GM23338 (cell line): ENCODE data around the gene CORO1C. TPM values are rescaled to one million over a fixed set of nuclear protein-coding genes. Genes with fewer than 3 reads are reported as not detected.
A peak's percentile ranks its signal among the peaks of the same experiment; 100 is the strongest.

Experiments
- ATAC-seq: fragments of 200-7000 bp; cut with Tn5 transposase; 3 replicates; pipeline ENCODE4 v1.9.1; 2020
- DNase-seq: peaks from one replicate; pipeline ENCODE4 v3.0.0-alpha.2; 2015; ENCODE audit warnings: low spot score
- H2AFZ ChIP-seq: fragments of 200-600 bp; sonication (generic); 2 replicates; pipeline ENCODE4 v1.8.0; 2016; ENCODE audit warnings: antibody characterized with exemption, mild to moderate bottlenecking, moderate library complexity
- H3F3A ChIP-seq: fragments of 200-600 bp; sonication (generic); replicated peaks from 2 replicates; pipeline ENCODE4 v1.8.0; 2017; ENCODE audit warnings: antibody characterized with exemption, mixed run types, low read depth
- H3K27ac ChIP-seq: fragments of 200-600 bp; sonication (generic); 2 replicates; pipeline ENCODE4 v1.6.1; 2016; ENCODE audit warnings: low read depth
- H3K27me3 ChIP-seq: fragments of 200-600 bp; sonication (generic); 2 replicates; pipeline ENCODE4 v1.8.0; 2016; ENCODE audit warnings: mild to moderate bottlenecking, mixed run types, moderate library complexity; ENCODE audit not compliant: insufficient read depth
- H3K36me3 ChIP-seq: fragments of 200-600 bp; sonication (generic); 2 replicates; pipeline ENCODE4 v1.8.0; 2016; ENCODE audit warnings: mild to moderate bottlenecking; ENCODE audit not compliant: insufficient read depth
- H3K4me1 ChIP-seq: fragments of 200-600 bp; sonication (generic); 2 replicates; pipeline ENCODE4 v1.8.0; 2016; ENCODE audit warnings: mild to moderate bottlenecking, moderate library complexity; ENCODE audit not compliant: insufficient read depth
- H3K4me2 ChIP-seq: fragments of 200-600 bp; sonication (generic); 2 replicates; pipeline ENCODE4 v1.7.1; 2017; ENCODE audit warnings: mixed run types
- H3K4me3 ChIP-seq: fragments of 200-600 bp; sonication (generic); 2 replicates; pipeline ENCODE4 v1.6.1; 2016; ENCODE audit warnings: mixed run types
- H3K79me2 ChIP-seq: fragments of 200-600 bp; sonication (generic); replicated peaks from 2 replicates; pipeline ENCODE4 v1.8.0; 2017; ENCODE audit warnings: mild to moderate bottlenecking; ENCODE audit not compliant: insufficient read depth
- H3K9me2 ChIP-seq: fragments of 200-600 bp; sonication (generic); 2 replicates; pipeline ENCODE4 v1.8.0; 2017; ENCODE audit not compliant: insufficient read depth
- H4K20me1 ChIP-seq: fragments of 200-600 bp; sonication (generic); replicated peaks from 2 replicates; pipeline ENCODE4 v1.8.0; 2017; ENCODE audit warnings: mild to moderate bottlenecking; ENCODE audit not compliant: insufficient read depth
- H3K27ac Mint-ChIP-seq: 2 replicates; pipeline ENCODE4 v1.8.0; 2020; ENCODE audit warnings: inconsistent platforms, mild to moderate bottlenecking, moderate library complexity, mixed read lengths
- H3K27me3 Mint-ChIP-seq: 3 replicates; pipeline ENCODE4 v1.8.0; 2022; ENCODE audit warnings: low read depth, mild to moderate bottlenecking, moderate library complexity, mixed read lengths, inconsistent platforms; ENCODE audit not compliant: insufficient read depth, poor library complexity
- H3K36me3 Mint-ChIP-seq: 3 replicates; pipeline ENCODE4 v1.8.0; 2021; ENCODE audit warnings: low read depth, mild to moderate bottlenecking, inconsistent platforms, moderate library complexity, mixed read lengths
- H3K4me1 Mint-ChIP-seq: 3 replicates; pipeline ENCODE4 v1.8.0; 2020; ENCODE audit warnings: mild to moderate bottlenecking, inconsistent platforms, mixed read lengths
- H3K4me3 Mint-ChIP-seq: 3 replicates; pipeline ENCODE4 v1.8.0; 2021; ENCODE audit warnings: moderate library complexity, mild to moderate bottlenecking, inconsistent platforms, mixed read lengths
- H3K9me3 Mint-ChIP-seq: 3 replicates; pipeline ENCODE4 v1.8.0; 2020; ENCODE audit warnings: moderate library complexity, mild to moderate bottlenecking, inconsistent platforms, mixed read lengths
- CREB1 ChIP-seq: fragments of 250-450 bp; sonication (Bioruptor Pico); IDR thresholded peaks from 2 replicates; pipeline ENCODE4 v1.5.0; 2020; ENCODE audit warnings: low read depth, mild to moderate bottlenecking, moderate library complexity
- EZH2 ChIP-seq: fragments of 200-600 bp; sonication (generic); IDR thresholded peaks from one replicate; pipeline ENCODE4 v1.8.0; 2017; ENCODE audit warnings: antibody characterized with exemption, mild to moderate bottlenecking, low read depth; ENCODE audit not compliant: unreplicated experiment
- EZH2phosphoT487 ChIP-seq: fragments of 200-600 bp; sonication (generic); IDR thresholded peaks from one replicate; pipeline ENCODE4 v1.8.1; 2018; ENCODE audit warnings: antibody characterized with exemption; ENCODE audit not compliant: unreplicated experiment
- JUNB ChIP-seq: IDR thresholded peaks from one replicate; pipeline ENCODE4 v1.6.1; 2016; ENCODE audit warnings: antibody characterized with exemption; ENCODE audit not compliant: unreplicated experiment
- NANOG ChIP-seq: IDR thresholded peaks from 2 replicates; pipeline ENCODE4 v1.6.1; 2016; ENCODE audit warnings: antibody characterized with exemption, borderline replicate concordance
- POLR2AphosphoS5 ChIP-seq: IDR thresholded peaks from 2 replicates; pipeline ENCODE4 v1.6.1; 2016; ENCODE audit warnings: antibody characterized with exemption, low read depth
- STAT1 ChIP-seq: IDR thresholded peaks from one replicate; pipeline ENCODE4 v1.6.1; 2016; ENCODE audit warnings: antibody characterized with exemption; ENCODE audit not compliant: unreplicated experiment
- ZNF114 ChIP-seq: fragments of 250-450 bp; sonication (Bioruptor Pico); IDR thresholded peaks from 2 replicates; pipeline ENCODE4 v1.5.0; 2020; ENCODE audit warnings: mild to moderate bottlenecking, moderate library complexity
- ZNF331 ChIP-seq: fragments of 250-450 bp; sonication (Bioruptor Pico); IDR thresholded peaks from 2 replicates; pipeline ENCODE4 v1.5.0; 2020; ENCODE audit warnings: low read depth, mild to moderate bottlenecking, moderate library complexity
- polyA plus RNA-seq: library from polyadenylated mRNA; unstranded; fragments of >200 nt; fragmentation: Nextera tagmentation; extraction: Ambion mirVana; gene quantifications from 2 replicates; pipeline ENCODE4 v1.2.1, GENCODE V29; 2016
- total RNA-seq: library from RNA; depleted of rRNA; stranded (reverse); fragments of >200 nt; shearing (Covaris generic); gene quantifications from 2 replicates; pipeline ENCODE4 v1.2.3, GENCODE V29; 2014
- TF ChIP-seq, protein P1 (sequence below): IDR thresholded peaks from 2 replicates; pipeline ENCODE4 v1.6.1; 2016; ENCODE audit warnings: antibody characterized with exemption
- TF ChIP-seq, protein P2 (sequence below): fragments of 250-450 bp; sonication (Bioruptor Pico); IDR thresholded peaks from 2 replicates; pipeline ENCODE4 v1.5.0; 2020; ENCODE audit warnings: mild to moderate bottlenecking, moderate library complexity
- TF ChIP-seq, protein P3 (sequence below): IDR thresholded peaks from one replicate; pipeline ENCODE4 v1.6.1; 2018; ENCODE audit warnings: antibody characterized with exemption; ENCODE audit not compliant: unreplicated experiment
- TF ChIP-seq, protein P4 (sequence below), 2 experiments: fragments of 200-600 bp in 1 of 2; sonication (generic) in 1 of 2; conservative IDR thresholded peaks; 2 replicates each; pipeline versions ENCODE4 v1.5.1 to v1.6.1; 2016 to 2017; ENCODE audit warnings: antibody characterized with exemption in 2 of 2, low read depth in 2 of 2, mild to moderate bottlenecking in 2 of 2, moderate library complexity in 1 of 2

Gene CORO1C
- total and polyA plus RNA-seq, 2 experiments from 2014 or later, result 59.2 to 89.5 TPM

DNA sequence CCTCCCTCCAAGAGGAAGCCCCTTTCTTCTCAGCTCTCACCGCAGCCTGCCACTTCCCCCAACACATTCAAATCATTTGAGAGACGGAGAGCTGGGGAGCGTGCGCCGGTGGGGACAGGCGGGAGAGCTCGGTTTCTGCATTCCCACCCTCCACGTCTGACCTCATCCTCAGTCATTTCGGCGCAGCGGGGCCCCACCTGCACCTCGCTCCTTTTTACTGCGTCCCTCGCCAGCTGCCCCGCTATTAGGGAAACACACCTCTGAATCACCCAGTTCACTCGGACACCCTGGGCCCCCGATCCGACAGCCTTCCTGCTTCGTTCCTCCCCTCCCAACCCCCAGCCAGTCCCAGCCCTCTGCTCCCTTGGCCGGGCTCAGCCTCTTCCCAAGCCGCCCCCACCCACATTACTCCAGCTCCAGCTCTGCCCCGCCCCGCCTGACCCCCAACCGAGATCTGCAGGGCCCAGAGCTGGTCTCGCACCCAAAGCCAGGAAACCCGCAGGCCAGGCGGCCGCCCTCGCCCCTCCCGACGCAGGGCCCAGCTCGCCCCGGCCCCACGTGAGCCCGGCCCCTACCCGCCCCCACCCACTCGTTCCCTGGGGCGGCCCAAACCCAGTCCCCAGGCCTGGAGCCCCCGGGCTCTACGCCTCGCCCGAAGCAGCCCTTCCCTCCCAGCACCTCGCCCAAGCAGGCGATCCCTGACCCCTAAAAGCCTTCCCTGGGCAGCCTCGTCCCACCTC is 783 bp downstream of the CORO1C start:
- ATAC-seq, result peak; percentile 38
- peaks cover 47% of the 10 kb centered on the region for H3K79me2 ChIP-seq
- H3K4me3 Mint-ChIP-seq, result peak overlapping the region; percentile 95
- no peaks in the 10 kb centered on the region for H3K36me3 ChIP-seq
- peaks cover 34% of the 10 kb centered on the region for H3K4me1 Mint-ChIP-seq
- H3K4me2 ChIP-seq, result peak overlapping the region; percentile 89
- H3K4me1 ChIP-seq, result peaks cover 18% of the 10 kb centered on the region
- peak overlapping the region; percentile 76 for H3K4me3 ChIP-seq
- no peaks in the 10 kb centered on the region for H3F3A ChIP-seq
- no peaks in the 10 kb centered on the region for H3K9me2 ChIP-seq
- peak overlapping the region; percentile 89 for H3K27ac Mint-ChIP-seq
- peaks cover 15% of the 10 kb centered on the region for H3K27me3 Mint-ChIP-seq
- no peaks in the 10 kb centered on the region for H3K27me3 ChIP-seq
- DNase-seq, result peak; percentile 84
- H3K36me3 Mint-ChIP-seq, result no peaks in the 10 kb centered on the region; the same call in 2 of the 3 replicates
- peaks cover 14% of the 10 kb centered on the region for H4K20me1 ChIP-seq
- peak overlapping the region; percentile 68; the same call in 1 of the 2 replicates for H2AFZ ChIP-seq
- TF ChIP-seq ZNF331 (CRISPR knock-in tag), result no peak
- no peak for TF ChIP-seq STAT1
- TF ChIP-seq, protein P1, sequence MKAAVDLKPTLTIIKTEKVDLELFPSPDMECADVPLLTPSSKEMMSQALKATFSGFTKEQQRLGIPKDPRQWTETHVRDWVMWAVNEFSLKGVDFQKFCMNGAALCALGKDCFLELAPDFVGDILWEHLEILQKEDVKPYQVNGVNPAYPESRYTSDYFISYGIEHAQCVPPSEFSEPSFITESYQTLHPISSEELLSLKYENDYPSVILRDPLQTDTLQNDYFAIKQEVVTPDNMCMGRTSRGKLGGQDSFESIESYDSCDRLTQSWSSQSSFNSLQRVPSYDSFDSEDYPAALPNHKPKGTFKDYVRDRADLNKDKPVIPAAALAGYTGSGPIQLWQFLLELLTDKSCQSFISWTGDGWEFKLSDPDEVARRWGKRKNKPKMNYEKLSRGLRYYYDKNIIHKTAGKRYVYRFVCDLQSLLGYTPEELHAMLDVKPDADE, result no peak
- no peak for TF ChIP-seq EZH2
- no peak for TF ChIP-seq POLR2AphosphoS5
- TF ChIP-seq NANOG, result no peak
- TF ChIP-seq EZH2phosphoT487, result no peak
- TF ChIP-seq, protein P2, sequence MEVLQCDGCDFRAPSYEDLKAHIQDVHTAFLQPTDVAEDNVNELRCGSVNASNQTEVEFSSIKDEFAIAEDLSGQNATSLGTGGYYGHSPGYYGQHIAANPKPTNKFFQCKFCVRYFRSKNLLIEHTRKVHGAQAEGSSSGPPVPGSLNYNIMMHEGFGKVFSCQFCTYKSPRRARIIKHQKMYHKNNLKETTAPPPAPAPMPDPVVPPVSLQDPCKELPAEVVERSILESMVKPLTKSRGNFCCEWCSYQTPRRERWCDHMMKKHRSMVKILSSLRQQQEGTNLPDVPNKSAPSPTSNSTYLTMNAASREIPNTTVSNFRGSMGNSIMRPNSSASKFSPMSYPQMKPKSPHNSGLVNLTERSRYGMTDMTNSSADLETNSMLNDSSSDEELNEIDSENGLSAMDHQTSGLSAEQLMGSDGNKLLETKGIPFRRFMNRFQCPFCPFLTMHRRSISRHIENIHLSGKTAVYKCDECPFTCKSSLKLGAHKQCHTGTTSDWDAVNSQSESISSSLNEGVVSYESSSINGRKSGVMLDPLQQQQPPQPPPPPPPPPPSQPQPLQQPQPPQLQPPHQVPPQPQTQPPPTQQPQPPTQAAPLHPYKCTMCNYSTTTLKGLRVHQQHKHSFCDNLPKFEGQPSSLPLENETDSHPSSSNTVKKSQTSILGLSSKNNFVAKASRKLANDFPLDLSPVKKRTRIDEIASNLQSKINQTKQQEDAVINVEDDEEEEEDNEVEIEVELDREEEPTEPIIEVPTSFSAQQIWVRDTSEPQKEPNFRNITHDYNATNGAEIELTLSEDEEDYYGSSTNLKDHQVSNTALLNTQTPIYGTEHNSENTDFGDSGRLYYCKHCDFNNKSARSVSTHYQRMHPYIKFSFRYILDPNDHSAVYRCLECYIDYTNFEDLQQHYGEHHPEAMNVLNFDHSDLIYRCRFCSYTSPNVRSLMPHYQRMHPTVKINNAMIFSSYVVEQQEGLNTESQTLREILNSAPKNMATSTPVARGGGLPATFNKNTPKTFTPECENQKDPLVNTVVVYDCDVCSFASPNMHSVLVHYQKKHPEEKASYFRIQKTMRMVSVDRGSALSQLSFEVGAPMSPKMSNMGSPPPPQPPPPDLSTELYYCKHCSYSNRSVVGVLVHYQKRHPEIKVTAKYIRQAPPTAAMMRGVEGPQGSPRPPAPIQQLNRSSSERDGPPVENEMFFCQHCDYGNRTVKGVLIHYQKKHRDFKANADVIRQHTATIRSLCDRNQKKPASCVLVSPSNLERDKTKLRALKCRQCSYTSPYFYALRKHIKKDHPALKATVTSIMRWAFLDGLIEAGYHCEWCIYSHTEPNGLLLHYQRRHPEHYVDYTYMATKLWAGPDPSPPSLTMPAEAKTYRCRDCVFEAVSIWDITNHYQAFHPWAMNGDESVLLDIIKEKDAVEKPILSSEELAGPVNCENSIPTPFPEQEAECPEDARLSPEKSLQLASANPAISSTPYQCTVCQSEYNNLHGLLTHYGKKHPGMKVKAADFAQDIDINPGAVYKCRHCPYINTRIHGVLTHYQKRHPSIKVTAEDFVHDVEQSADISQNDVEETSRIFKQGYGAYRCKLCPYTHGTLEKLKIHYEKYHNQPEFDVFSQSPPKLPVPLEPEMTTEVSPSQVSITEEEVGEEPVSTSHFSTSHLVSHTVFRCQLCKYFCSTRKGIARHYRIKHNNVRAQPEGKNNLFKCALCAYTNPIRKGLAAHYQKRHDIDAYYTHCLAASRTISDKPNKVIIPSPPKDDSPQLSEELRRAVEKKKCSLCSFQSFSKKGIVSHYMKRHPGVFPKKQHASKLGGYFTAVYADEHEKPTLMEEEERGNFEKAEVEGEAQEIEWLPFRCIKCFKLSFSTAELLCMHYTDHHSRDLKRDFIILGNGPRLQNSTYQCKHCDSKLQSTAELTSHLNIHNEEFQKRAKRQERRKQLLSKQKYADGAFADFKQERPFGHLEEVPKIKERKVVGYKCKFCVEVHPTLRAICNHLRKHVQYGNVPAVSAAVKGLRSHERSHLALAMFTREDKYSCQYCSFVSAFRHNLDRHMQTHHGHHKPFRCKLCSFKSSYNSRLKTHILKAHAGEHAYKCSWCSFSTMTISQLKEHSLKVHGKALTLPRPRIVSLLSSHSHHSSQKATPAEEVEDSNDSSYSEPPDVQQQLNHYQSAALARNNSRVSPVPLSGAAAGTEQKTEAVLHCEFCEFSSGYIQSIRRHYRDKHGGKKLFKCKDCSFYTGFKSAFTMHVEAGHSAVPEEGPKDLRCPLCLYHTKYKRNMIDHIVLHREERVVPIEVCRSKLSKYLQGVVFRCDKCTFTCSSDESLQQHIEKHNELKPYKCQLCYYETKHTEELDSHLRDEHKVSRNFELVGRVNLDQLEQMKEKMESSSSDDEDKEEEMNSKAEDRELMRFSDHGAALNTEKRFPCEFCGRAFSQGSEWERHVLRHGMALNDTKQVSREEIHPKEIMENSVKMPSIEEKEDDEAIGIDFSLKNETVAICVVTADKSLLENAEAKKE (CRISPR knock-in tag), result no peak
- TF ChIP-seq ZNF114, result no peak
- no peak for TF ChIP-seq JUNB
- TF ChIP-seq, protein P3, sequence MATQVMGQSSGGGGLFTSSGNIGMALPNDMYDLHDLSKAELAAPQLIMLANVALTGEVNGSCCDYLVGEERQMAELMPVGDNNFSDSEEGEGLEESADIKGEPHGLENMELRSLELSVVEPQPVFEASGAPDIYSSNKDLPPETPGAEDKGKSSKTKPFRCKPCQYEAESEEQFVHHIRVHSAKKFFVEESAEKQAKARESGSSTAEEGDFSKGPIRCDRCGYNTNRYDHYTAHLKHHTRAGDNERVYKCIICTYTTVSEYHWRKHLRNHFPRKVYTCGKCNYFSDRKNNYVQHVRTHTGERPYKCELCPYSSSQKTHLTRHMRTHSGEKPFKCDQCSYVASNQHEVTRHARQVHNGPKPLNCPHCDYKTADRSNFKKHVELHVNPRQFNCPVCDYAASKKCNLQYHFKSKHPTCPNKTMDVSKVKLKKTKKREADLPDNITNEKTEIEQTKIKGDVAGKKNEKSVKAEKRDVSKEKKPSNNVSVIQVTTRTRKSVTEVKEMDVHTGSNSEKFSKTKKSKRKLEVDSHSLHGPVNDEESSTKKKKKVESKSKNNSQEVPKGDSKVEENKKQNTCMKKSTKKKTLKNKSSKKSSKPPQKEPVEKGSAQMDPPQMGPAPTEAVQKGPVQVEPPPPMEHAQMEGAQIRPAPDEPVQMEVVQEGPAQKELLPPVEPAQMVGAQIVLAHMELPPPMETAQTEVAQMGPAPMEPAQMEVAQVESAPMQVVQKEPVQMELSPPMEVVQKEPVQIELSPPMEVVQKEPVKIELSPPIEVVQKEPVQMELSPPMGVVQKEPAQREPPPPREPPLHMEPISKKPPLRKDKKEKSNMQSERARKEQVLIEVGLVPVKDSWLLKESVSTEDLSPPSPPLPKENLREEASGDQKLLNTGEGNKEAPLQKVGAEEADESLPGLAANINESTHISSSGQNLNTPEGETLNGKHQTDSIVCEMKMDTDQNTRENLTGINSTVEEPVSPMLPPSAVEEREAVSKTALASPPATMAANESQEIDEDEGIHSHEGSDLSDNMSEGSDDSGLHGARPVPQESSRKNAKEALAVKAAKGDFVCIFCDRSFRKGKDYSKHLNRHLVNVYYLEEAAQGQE, result no peak
- TF ChIP-seq, protein P4, sequence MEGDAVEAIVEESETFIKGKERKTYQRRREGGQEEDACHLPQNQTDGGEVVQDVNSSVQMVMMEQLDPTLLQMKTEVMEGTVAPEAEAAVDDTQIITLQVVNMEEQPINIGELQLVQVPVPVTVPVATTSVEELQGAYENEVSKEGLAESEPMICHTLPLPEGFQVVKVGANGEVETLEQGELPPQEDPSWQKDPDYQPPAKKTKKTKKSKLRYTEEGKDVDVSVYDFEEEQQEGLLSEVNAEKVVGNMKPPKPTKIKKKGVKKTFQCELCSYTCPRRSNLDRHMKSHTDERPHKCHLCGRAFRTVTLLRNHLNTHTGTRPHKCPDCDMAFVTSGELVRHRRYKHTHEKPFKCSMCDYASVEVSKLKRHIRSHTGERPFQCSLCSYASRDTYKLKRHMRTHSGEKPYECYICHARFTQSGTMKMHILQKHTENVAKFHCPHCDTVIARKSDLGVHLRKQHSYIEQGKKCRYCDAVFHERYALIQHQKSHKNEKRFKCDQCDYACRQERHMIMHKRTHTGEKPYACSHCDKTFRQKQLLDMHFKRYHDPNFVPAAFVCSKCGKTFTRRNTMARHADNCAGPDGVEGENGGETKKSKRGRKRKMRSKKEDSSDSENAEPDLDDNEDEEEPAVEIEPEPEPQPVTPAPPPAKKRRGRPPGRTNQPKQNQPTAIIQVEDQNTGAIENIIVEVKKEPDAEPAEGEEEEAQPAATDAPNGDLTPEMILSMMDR (conservative IDR thresholded peaks at IDR 0.05; ENCODE audit: low read depth in 2 of 2), result no peak
- no peak for TF ChIP-seq CREB1
- H3K27ac ChIP-seq, result peak overlapping the region; percentile 90
- no peaks in the 10 kb centered on the region for H3K9me3 Mint-ChIP-seq
